Fibroblast of villous mesenchyme (primary cell): ENCODE results near the gene PRKAR2B. TPM values are rescaled to one million over a fixed set of nuclear protein-coding genes. Genes with fewer than 3 reads are reported as not detected.

ENCODE experiments used
- DNase-seq: peaks from one replicate; pipeline ENCODE4 v3.0.0-alpha.2; 2010; ENCODE audit warnings: low read depth
- H3K4me3 ChIP-seq: 2 replicates; pipeline ENCODE4 v1.5.1; 2011; ENCODE audit warnings: low read depth, mild to moderate bottlenecking, low read length
- CTCF ChIP-seq: IDR thresholded peaks from 2 replicates; pipeline ENCODE4 v1.5.1; 2012; ENCODE audit warnings: low read depth, mild to moderate bottlenecking, low read length; ENCODE audit not compliant: insufficient read depth
- total RNA-seq: library from RNA; depleted of rRNA; stranded (reverse); fragments of >200 nt; gene quantifications from 2 replicates; pipeline ENCODE4 v1.2.3, GENCODE V29; 2012

PRKAR2B gene
- total RNA-seq, 1 donor, result 3.9 TPM

GRCh38 chr7:107147464-107148393, 103.2 kb downstream of the PRKAR2B start:
- DNase-seq, result peak; percentile 44
- H3K4me3 ChIP-seq, result no peak overlapping the region

GRCh38 chr7:107148721-107149120, 104.2 kb downstream of the PRKAR2B start:
- no peak overlapping the region for H3K4me3 ChIP-seq
- no peak for TF ChIP-seq CTCF
- no peak for DNase-seq

More at GRCh38 chr7:107147464-107148393, 103.2 kb downstream of the PRKAR2B start:
- TF ChIP-seq CTCF, result peak; percentile 70

- DNase-seq, result no peak
- H3K4me3 ChIP-seq, result no peak overlapping the region
- TF ChIP-seq CTCF, result no peak
Measured at GRCh38 chr7:107149863-107150262, 105.4 kb downstream of the PRKAR2B start.

- H3K4me3 ChIP-seq, result no peak overlapping the region
- peak; percentile 82 for DNase-seq
- TF ChIP-seq CTCF, result peak; percentile 61
Measured at GRCh38 chr7:107150375-107151073, 106.0 kb downstream of the PRKAR2B start.

GRCh38 chr7:107151538-107151937, 107.0 kb downstream of the PRKAR2B start:
- H3K4me3 ChIP-seq, result no peak overlapping the region
- TF ChIP-seq CTCF, result no peak
- DNase-seq, result no peak

GRCh38 chr7:107152011-107152410, 107.5 kb downstream of the PRKAR2B start:
- peak; percentile 44 for DNase-seq
- no peak for TF ChIP-seq CTCF
- no peak overlapping the region for H3K4me3 ChIP-seq
